Neuronal stem cell (in vitro differentiated cells): ENCODE results near the gene CABLES2.

Experiments
- DNase-seq: peaks from one replicate; pipeline ENCODE4 v3.0.0-alpha.2; 2013; ENCODE audit warnings: low spot score
- H2AFZ ChIP-seq: one replicate; pipeline ENCODE4 v1.6.1; 2013; ENCODE audit warnings: mild to moderate bottlenecking, low read length, inconsistent platforms
- H2AK5ac ChIP-seq: 2 replicates; pipeline ENCODE4 v1.6.1; 2013; ENCODE audit warnings: low read depth, mild to moderate bottlenecking, inconsistent platforms, low read length, moderate library complexity, mixed read lengths
- H2BK120ac ChIP-seq: 2 replicates; pipeline ENCODE4 v1.6.1; 2013; ENCODE audit warnings: low read depth, mild to moderate bottlenecking, inconsistent platforms, low read length, moderate library complexity, mixed read lengths
- H2BK12ac ChIP-seq: one replicate; pipeline ENCODE4 v1.6.1; 2013; ENCODE audit warnings: low read length, inconsistent platforms
- H2BK15ac ChIP-seq: 2 replicates; pipeline ENCODE4 v1.6.1; 2013; ENCODE audit warnings: mild to moderate bottlenecking, low read length, inconsistent platforms, mixed read lengths
- H2BK5ac ChIP-seq: one replicate; pipeline ENCODE4 v1.6.1; 2013; ENCODE audit warnings: inconsistent platforms, mild to moderate bottlenecking, low read length, moderate library complexity
- H3K14ac ChIP-seq: one replicate; pipeline ENCODE4 v1.6.1; 2013; ENCODE audit warnings: low read length, inconsistent platforms
- H3K18ac ChIP-seq: 2 replicates; pipeline ENCODE4 v1.6.1; 2013; ENCODE audit warnings: low read length, inconsistent platforms
- H3K23ac ChIP-seq: 2 replicates; pipeline ENCODE4 v1.6.1; 2013; ENCODE audit warnings: low read depth, mild to moderate bottlenecking, mixed read lengths, low read length, inconsistent platforms; ENCODE audit not compliant: poor library complexity
- H3K27ac ChIP-seq: replicated peaks from 3 replicates; pipeline ENCODE4 v1.5.1; 2013; ENCODE audit warnings: low read length, inconsistent platforms
- H3K27me3 ChIP-seq, 3 experiments: 2 replicates each; pipeline ENCODE4 v1.6.1; 2013; ENCODE audit warnings: low read length in 3 of 3, mild to moderate bottlenecking in 2 of 3, inconsistent platforms in 1 of 3, low read depth in 1 of 3, mixed read lengths in 1 of 3, moderate library complexity in 1 of 3; ENCODE audit not compliant: control insufficient read depth in 3 of 3, insufficient read depth in 3 of 3
- H3K36me3 ChIP-seq, 2 donors: replicated peaks in 1 of 2; 2 replicates each; pipeline ENCODE4 v1.6.1; 2013; ENCODE audit warnings: low read length in 2 of 2; ENCODE audit not compliant: control insufficient read depth in 2 of 2, insufficient read depth in 2 of 2
- H3K4ac ChIP-seq: 2 replicates; pipeline ENCODE4 v1.6.1; 2013; ENCODE audit warnings: inconsistent platforms, mild to moderate bottlenecking, low read length, moderate library complexity
- H3K4me1 ChIP-seq, 2 donors: 1 replicate in 1 of 2; 2 replicates in 1 of 2; pipeline ENCODE4 v1.6.1; 2013; ENCODE audit warnings: low read length in 2 of 2, low read depth in 1 of 2; ENCODE audit not compliant: control insufficient read depth in 2 of 2, insufficient read depth in 1 of 2
- H3K4me2 ChIP-seq: one replicate; pipeline ENCODE4 v1.6.1; 2013; ENCODE audit warnings: mild to moderate bottlenecking, low read length, inconsistent platforms; ENCODE audit not compliant: insufficient read depth, poor library complexity, severe bottlenecking
- H3K4me3 ChIP-seq, 2 donors: 2 replicates each; pipeline ENCODE4 v1.5.1; 2013; ENCODE audit warnings: low read length in 2 of 2, mild to moderate bottlenecking in 2 of 2, inconsistent platforms in 1 of 2, moderate library complexity in 1 of 2
- H3K79me1 ChIP-seq: one replicate; pipeline ENCODE4 v1.6.1; 2013; ENCODE audit warnings: low read depth, mild to moderate bottlenecking, inconsistent platforms, low read length, moderate library complexity
- H3K9ac ChIP-seq: one replicate; pipeline ENCODE4 v1.6.1; 2013; ENCODE audit warnings: mild to moderate bottlenecking, low read depth, low read length, inconsistent platforms; ENCODE audit not compliant: poor library complexity
- H3K9me3 ChIP-seq, 2 donors: replicated peaks in 1 of 2; 2 replicates each; pipeline versions ENCODE3 to v1.6.1; 2013; ENCODE audit warnings: low read length in 2 of 2, mild to moderate bottlenecking in 2 of 2, inconsistent platforms in 1 of 2, low read depth in 1 of 2, mixed read lengths in 1 of 2, moderate library complexity in 1 of 2; ENCODE audit not compliant: control insufficient read depth in 2 of 2, insufficient read depth in 1 of 2
- H4K8ac ChIP-seq: one replicate; pipeline ENCODE4 v1.6.1; 2013; ENCODE audit warnings: low read depth, mild to moderate bottlenecking, inconsistent platforms, low read length, moderate library complexity
- H4K91ac ChIP-seq: one replicate; pipeline ENCODE4 v1.6.1; 2013; ENCODE audit warnings: low read length, low read depth, mild to moderate bottlenecking, inconsistent platforms; ENCODE audit not compliant: poor library complexity
- WGBS, 2 donors: extraction: QIAGEN DNeasy Blood & Tissue Kit; methylation state at CpG; one replicate each; pipeline ENCODE4 v1.1.7; 2013; ENCODE audit warnings: missing lambda C conversion rate in 2 of 2, mixed read lengths in 1 of 2; ENCODE audit not compliant: insufficient read length in 2 of 2, insufficient replicate concordance in 1 of 2; ENCODE audit errors: extremely low coverage in 2 of 2; 5-methylcytosine and 5-hydroxymethylcytosine counted together

CABLES2 gene

GRCh38 chr20:62453186-62453808, 46.2 kb upstream of the CABLES2 start:
- H3K27ac ChIP-seq: no peak overlapping the region
- peaks cover 0 to 62% (median 0%) of the 10 kb centered on the region in 3 experiments for H3K27me3 ChIP-seq
- no peak overlapping the region for H3K9ac ChIP-seq
- peak overlapping the region; percentile 47 for H2BK120ac ChIP-seq
- H3K4me1 ChIP-seq: peaks cover 9 to 18% of the 10 kb centered on the region in 2 donors
- H4K91ac ChIP-seq: no peak overlapping the region
- no peak overlapping the region for H3K4ac ChIP-seq
- no peaks in the 10 kb centered on the region for H3K9me3 ChIP-seq
- H3K4me2 ChIP-seq: no peak overlapping the region
- no peak overlapping the region for H2BK5ac ChIP-seq
- no peaks in the 10 kb centered on the region for H3K79me1 ChIP-seq
- peak overlapping the region; percentile 71 for H3K14ac ChIP-seq
- no peak overlapping the region for H3K4me3 ChIP-seq
- H2BK12ac ChIP-seq: peak overlapping the region; percentile 58
- WGBS, 2 donors: no CpG with 5 or more reads among the region's 17 CpGs
- peak overlapping the region; percentile 57 for H3K18ac ChIP-seq
- H2AK5ac ChIP-seq: peak overlapping the region; percentile 97
- H2BK15ac ChIP-seq: peak overlapping the region; percentile 83
- H4K8ac ChIP-seq: no peak overlapping the region
- H3K36me3 ChIP-seq: no peaks in the 10 kb centered on the region
- H3K23ac ChIP-seq: peak overlapping the region; percentile 55
- H2AFZ ChIP-seq: no peak overlapping the region
- no peak for DNase-seq

GRCh38 chr20:62452475-62453095, 45.5 kb upstream of the CABLES2 start:
- Histone ChIP-seq H3K4me1 (peaks cover 9 to 23% of the 10 kb centered on the region in 2 donors), H2AFZ (no peak overlapping the region), H3K14ac (no peak overlapping the region), H2BK120ac (peak overlapping the region; percentile 47), H4K91ac (no peak overlapping the region), H3K4me2 (no peak overlapping the region), H3K79me1 (no peaks in the 10 kb centered on the region), H3K23ac (no peak overlapping the region), H4K8ac (no peak overlapping the region), H3K4me3 (no peak overlapping the region), H3K9ac (peak overlapping the region; percentile 16), H3K4ac (no peak overlapping the region), H2AK5ac (peak overlapping the region; percentile 83), H3K9me3 (no peaks in the 10 kb centered on the region), H3K27ac (no peak overlapping the region), H2BK12ac (no peak overlapping the region), H3K27me3 (peaks cover 0 to 63% (median 0%) of the 10 kb centered on the region in 3 experiments), H3K36me3 (no peaks in the 10 kb centered on the region), H3K18ac (no peak overlapping the region), H2BK5ac (no peak overlapping the region), H2BK15ac (peak overlapping the region; percentile 83)
- no peak for DNase-seq
- WGBS, 2 donors: no CpG with 5 or more reads among the region's 18 CpGs

GRCh38 chr20:62451970-62452369, 44.9 kb upstream of the CABLES2 start:
- WGBS, 2 donors: 100% methylated on average over 1 of the region's 3 CpGs; no CpG with 5 or more reads in 1 of the 2 donors
- H3K9ac ChIP-seq: no peak overlapping the region

GRCh38 chr20:62451156-62451767, 44.2 kb upstream of the CABLES2 start:
- Histone ChIP-seq H3K14ac (no peak overlapping the region), H4K8ac (no peak overlapping the region), H3K36me3 (no peaks in the 10 kb centered on the region), H4K91ac (no peak overlapping the region), H3K4me1 (peaks cover 9 to 23% of the 10 kb centered on the region in 2 donors), H3K4me2 (no peak overlapping the region), H3K23ac (no peak overlapping the region), H3K27ac (no peak overlapping the region), H3K9ac (no peak overlapping the region), H3K27me3 (peaks cover 0 to 52% (median 0%) of the 10 kb centered on the region in 3 experiments), H2BK12ac (peak overlapping the region; percentile 41), H2AK5ac (peak overlapping the region; percentile 93), H2BK15ac (peak overlapping the region; percentile 75), H3K9me3 (no peaks in the 10 kb centered on the region), H3K18ac (peak overlapping the region; percentile 92), H3K4me3 (no peak overlapping the region), H2BK120ac (no peak overlapping the region), H3K79me1 (no peaks in the 10 kb centered on the region), H2AFZ (no peak overlapping the region), H2BK5ac (peak overlapping the region; percentile 22), H3K4ac (no peak overlapping the region)
- WGBS, 2 donors: no CpG with 5 or more reads among the region's 10 CpGs
- no peak for DNase-seq

More at GRCh38 chr20:62451970-62452369, 44.9 kb upstream of the CABLES2 start:
- H3K9me3 ChIP-seq: no peaks in the 10 kb centered on the region
- H3K36me3 ChIP-seq: no peaks in the 10 kb centered on the region
- no peak overlapping the region for H4K91ac ChIP-seq
- peak overlapping the region; percentile 17 for H2AK5ac ChIP-seq
- H3K4me3 ChIP-seq: no peak overlapping the region
- DNase-seq: no peak
- no peaks in the 10 kb centered on the region for H3K79me1 ChIP-seq
- no peak overlapping the region for H3K4me2 ChIP-seq
- H3K23ac ChIP-seq: no peak overlapping the region
- no peak overlapping the region for H3K27ac ChIP-seq
- no peak overlapping the region for H3K4ac ChIP-seq
- H4K8ac ChIP-seq: no peak overlapping the region
- H2BK15ac ChIP-seq: no peak overlapping the region
- no peak overlapping the region for H2BK5ac ChIP-seq
- H2BK120ac ChIP-seq: no peak overlapping the region
- H3K14ac ChIP-seq: no peak overlapping the region
- H3K4me1 ChIP-seq: peaks cover 9 to 23% of the 10 kb centered on the region in 2 donors
- no peak overlapping the region for H3K18ac ChIP-seq
- H3K27me3 ChIP-seq: peaks cover 0 to 59% (median 0%) of the 10 kb centered on the region in 3 experiments
- H2AFZ ChIP-seq: no peak overlapping the region
- no peak overlapping the region for H2BK12ac ChIP-seq
